Mesothelial cell of epicardium (in vitro differentiated cells): ENCODE measurements around the gene POP7. TPM values are rescaled to one million over a fixed set of nuclear protein-coding genes. Genes with fewer than 3 reads are reported as not detected.
A peak's percentile ranks its signal among the peaks of the same experiment; 100 is the strongest.

Experiments used
- DNase-seq, 2 experiments: peaks; one replicate each; pipeline ENCODE4 v3.0.0; 2021; ENCODE audit warnings: low spot score in 2 of 2; ENCODE audit not compliant: unreplicated experiment in 2 of 2
- H3K27ac Mint-ChIP-seq: 2 replicates; pipeline ENCODE4 v1.8.0; 2021; ENCODE audit warnings: mixed read lengths
- H3K27me3 Mint-ChIP-seq: 2 replicates; pipeline ENCODE4 v1.8.0; 2021; ENCODE audit warnings: low read depth, mixed read lengths
- H3K36me3 Mint-ChIP-seq: 2 replicates; pipeline ENCODE4 v1.8.0; 2021; ENCODE audit warnings: mixed read lengths
- H3K4me1 Mint-ChIP-seq: 2 replicates; pipeline ENCODE4 v1.8.0; 2021; ENCODE audit warnings: mixed read lengths
- H3K4me3 Mint-ChIP-seq: 2 replicates; pipeline ENCODE4 v1.8.0; 2021; ENCODE audit warnings: mild to moderate bottlenecking, moderate library complexity, mixed read lengths
- H3K9me3 Mint-ChIP-seq: 2 replicates; pipeline ENCODE4 v1.8.0; 2021; ENCODE audit warnings: mixed read lengths
- CTCF ChIP-seq: fragments of 200-600 bp; sonication (generic); IDR thresholded peaks from one replicate; pipeline ENCODE4 v1.5.0; 2021; ENCODE audit warnings: antibody characterized with exemption; ENCODE audit not compliant: unreplicated experiment
- total RNA-seq: library from RNA; stranded (reverse); gene quantifications from 3 replicates; pipeline ENCODE4 v1.2.1, GENCODE V29; 2021

Gene POP7
- total RNA-seq, 1 donor from 2014 or later: 26.0 TPM

- no peak for DNase-seq
- Mint-ChIP-seq H3K36me3 (no peaks in the 10 kb centered on the region), H3K27me3 (peaks cover 32% of the 10 kb centered on the region), H3K4me3 (no peak overlapping the region), H3K9me3 (peaks cover 3% of the 10 kb centered on the region), H3K27ac (no peak overlapping the region), H3K4me1 (peaks cover 1% of the 10 kb centered on the region)
- TF ChIP-seq CTCF: no peak
Observed at GRCh38 chr7:100670074-100670473, 35.8 kb upstream of the POP7 start.

- H3K4me1 Mint-ChIP-seq: peaks cover 7% of the 10 kb centered on the region
- TF ChIP-seq CTCF: no peak
- DNase-seq: no peak
- peaks cover 3% of the 10 kb centered on the region for H3K9me3 Mint-ChIP-seq
- peaks cover 24% of the 10 kb centered on the region for H3K27me3 Mint-ChIP-seq
- no peak overlapping the region for H3K27ac Mint-ChIP-seq
- no peaks in the 10 kb centered on the region for H3K36me3 Mint-ChIP-seq
- H3K4me3 Mint-ChIP-seq: no peak overlapping the region
Observed at GRCh38 chr7:100671353-100672327, 34.3 kb upstream of the POP7 start.

- peaks cover 5% of the 10 kb centered on the region for H3K36me3 Mint-ChIP-seq
- no peak for TF ChIP-seq CTCF
- DNase-seq: peak; percentile 97 to 100
- H3K4me3 Mint-ChIP-seq: peak within 1 kb of the TSS; percentile 95
- peak within 1 kb of the TSS; percentile 97 for H3K27ac Mint-ChIP-seq
- H3K9me3 Mint-ChIP-seq: no peaks in the 10 kb centered on the region
- H3K4me1 Mint-ChIP-seq: peaks cover 14% of the 10 kb centered on the region
- peaks cover 16% of the 10 kb centered on the region for H3K27me3 Mint-ChIP-seq
Observed at GRCh38 chr7:100673302-100673941, 32.5 kb upstream of the POP7 start, which contains the start of gene GNB2. TSS of gene GNB2 (plus strand) at chr7:100673740. CDS start at chr7:100676266, 2,526 bp downstream.

- TF ChIP-seq CTCF: no peak
- Mint-ChIP-seq H3K27ac (peak overlapping the region; percentile 97), H3K4me1 (peaks cover 16% of the 10 kb centered on the region), H3K9me3 (no peaks in the 10 kb centered on the region), H3K36me3 (peaks cover 5% of the 10 kb centered on the region), H3K27me3 (peaks cover 16% of the 10 kb centered on the region), H3K4me3 (peak overlapping the region; percentile 95)
- no peak for DNase-seq
Observed at GRCh38 chr7:100673942-100674410, 31.9 kb upstream of the POP7 start.

GRCh38 chr7:100674411-100675104 is 31.4 kb upstream of the POP7 start:
- peak in 1 of 2 experiments; percentile 54 for DNase-seq
- Mint-ChIP-seq H3K27ac (peak overlapping the region; percentile 97), H3K27me3 (peaks cover 13% of the 10 kb centered on the region), H3K4me3 (peak overlapping the region; percentile 95), H3K4me1 (peaks cover 20% of the 10 kb centered on the region), H3K36me3 (peaks cover 9% of the 10 kb centered on the region), H3K9me3 (no peaks in the 10 kb centered on the region)
- TF ChIP-seq CTCF: no peak
